Activated CD8-positive, alpha-beta memory T cell treated with anti-CD3 and anti-CD28 coated beads for 36 hours (primary cell): ENCODE data around the gene CHST13. TPM values are rescaled to one million over a fixed set of nuclear protein-coding genes. Genes with fewer than 3 reads are reported as not detected.

Experiments
- CTCF ChIA-PET: fragments of 350-600 bp; sonication (Branson Sonifier 250); formaldehyde crosslinking; loops from one replicate; lab custom pipeline; 2021; ENCODE audit warnings: antibody characterized with exemption; lab: Charles Lee
- POLR2A ChIA-PET: fragments of 350-600 bp; sonication (Branson Sonifier 250); formaldehyde crosslinking; loops from one replicate; lab custom pipeline; 2021; ENCODE audit warnings: antibody characterized with exemption; lab: Charles Lee
- total RNA-seq, 2 experiments: library from RNA; stranded (reverse); gene quantifications; one replicate each; pipeline ENCODE4 v1.2.3, GENCODE V29; 2021

CHST13 gene
- total RNA-seq, 2 experiments from 2014 or later: not detected

DNA sequence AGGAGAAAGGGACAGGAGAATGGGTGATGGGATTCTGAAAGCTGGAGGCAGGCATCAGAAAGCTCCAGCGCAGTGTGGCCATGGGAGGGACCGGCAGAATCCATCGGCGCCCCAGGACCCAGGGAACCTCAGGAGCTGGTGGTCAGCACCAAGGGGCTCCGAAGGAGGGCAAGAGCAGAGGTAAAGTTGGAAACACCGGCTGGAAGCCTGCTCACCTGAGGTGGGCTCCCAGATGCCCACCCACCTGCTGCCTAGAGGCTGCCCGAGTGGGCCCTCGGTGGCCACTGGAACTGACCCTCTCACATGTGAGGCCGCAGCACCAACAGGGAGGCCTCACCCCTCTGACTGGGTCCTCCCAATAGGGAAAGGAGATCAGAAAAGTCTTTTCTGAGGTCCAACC, 38.0 kb upstream of the CHST13 start:
- CTCF ChIA-PET: interaction anchor here (1.0 kb wide), 1 partner anchor 11 kb away, joined by 3 read pairs; no protein-coding TSS in a partner anchor
- POLR2A ChIA-PET: no interaction called here

DNA sequence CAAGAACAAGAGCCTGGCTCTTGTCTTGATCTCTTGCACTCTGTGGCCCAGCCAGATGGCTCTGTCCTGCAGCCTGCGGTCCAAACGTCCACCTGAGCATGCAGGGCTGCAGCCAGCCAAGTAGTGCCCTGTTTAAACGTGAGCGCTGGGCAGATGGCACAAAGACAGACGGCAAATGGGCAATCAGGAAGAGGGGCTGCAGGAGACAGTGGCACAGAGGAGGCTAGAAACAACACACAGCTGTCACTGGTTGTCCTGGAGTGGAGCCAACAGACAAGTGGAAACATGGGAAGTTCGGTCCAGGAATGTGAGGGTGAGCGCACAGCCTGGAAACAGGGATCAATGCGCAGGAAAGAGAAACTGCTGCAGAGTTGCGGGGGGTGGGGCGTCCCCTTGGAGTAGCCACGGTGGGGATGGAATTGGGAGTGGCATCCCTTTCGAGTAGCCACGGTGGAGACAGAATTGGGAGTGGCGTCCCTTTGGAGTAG, 37.6 kb upstream of the CHST13 start:
- POLR2A ChIA-PET: no interaction called here
- CTCF ChIA-PET: no interaction called here

DNA sequence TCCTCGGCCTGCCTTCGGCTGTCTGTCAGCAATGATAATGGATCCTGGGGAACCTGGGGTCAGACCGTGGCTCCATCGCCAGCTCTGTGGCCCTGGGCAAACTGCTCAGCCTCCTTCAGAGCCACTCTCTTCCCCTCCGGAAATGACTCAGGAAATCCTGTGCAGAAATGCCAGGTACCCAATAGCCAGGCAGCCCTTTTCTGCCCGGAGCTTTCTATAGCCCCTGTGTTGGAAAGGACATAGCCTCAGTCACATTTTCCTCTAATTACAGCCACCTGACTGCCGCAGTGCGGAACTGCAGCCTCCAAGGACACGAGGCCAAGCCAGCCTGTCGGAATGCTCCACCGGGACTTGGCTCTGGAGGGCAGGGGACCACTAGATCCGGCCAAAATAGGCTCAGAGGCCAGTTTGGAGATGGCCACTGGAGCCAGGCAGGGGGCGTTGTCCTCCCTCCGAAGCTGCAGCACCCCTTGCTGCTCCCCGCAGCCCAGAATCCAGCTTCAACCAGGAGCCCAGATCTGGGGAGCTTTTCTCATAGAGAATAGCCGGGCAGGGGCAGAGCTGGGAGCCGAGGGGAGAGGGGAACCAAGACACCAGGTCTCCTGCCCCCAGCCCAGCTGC, 36.7 kb upstream of the CHST13 start:
- POLR2A ChIA-PET: no interaction called here

DNA sequence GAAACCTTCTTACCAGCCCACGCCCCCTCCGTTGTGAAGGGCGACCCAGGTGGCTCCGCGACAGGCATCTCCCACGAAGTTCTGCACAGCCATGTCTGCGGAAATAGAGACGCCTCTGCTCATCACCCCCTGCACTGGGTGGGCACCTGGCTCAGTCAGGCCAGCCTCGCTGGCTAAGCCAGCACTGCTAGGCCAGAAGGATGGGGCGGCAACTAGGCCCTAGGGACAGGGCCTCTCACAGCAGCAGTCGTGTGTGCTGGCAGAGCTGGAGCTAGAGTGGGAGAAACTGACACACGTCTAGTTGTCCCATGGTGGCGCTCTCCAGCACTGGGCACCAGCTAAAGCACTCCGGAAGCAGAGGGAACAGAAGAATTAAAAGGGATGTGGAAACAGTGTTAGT, 35.8 kb upstream of the CHST13 start:
- ChIA-PET POLR2A (no interaction called here), CTCF (no interaction called here)

More for the DNA sequence above, 36.7 kb upstream of the CHST13 start:
- CTCF ChIA-PET: no interaction called here

GRCh38 chr3:126488886-126489569, 34.9 kb upstream of the CHST13 start:
- ChIA-PET CTCF (no interaction called here), POLR2A (no interaction called here)

DNA sequence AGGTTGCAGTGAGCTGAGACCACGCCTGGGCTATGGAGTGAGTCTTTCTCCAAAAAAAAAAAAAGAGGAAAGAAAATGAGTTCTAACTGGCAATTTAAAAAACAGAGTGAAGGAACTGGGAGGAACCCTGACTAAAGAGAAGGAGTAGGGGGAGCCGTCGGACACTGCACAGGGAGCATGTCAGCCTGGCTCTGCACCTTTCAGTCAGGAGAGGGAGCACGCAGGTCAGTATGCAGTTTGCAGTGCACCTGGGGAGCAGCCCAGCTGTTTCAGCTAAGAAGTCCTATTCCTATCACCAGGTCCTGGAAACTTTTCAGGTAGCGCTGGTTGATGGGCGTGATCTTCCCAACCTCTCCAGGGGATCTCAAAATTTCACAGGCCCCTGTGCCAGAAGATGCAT, 33.3 kb upstream of the CHST13 start:
- ChIA-PET POLR2A (no interaction called here), CTCF (no interaction called here)

DNA sequence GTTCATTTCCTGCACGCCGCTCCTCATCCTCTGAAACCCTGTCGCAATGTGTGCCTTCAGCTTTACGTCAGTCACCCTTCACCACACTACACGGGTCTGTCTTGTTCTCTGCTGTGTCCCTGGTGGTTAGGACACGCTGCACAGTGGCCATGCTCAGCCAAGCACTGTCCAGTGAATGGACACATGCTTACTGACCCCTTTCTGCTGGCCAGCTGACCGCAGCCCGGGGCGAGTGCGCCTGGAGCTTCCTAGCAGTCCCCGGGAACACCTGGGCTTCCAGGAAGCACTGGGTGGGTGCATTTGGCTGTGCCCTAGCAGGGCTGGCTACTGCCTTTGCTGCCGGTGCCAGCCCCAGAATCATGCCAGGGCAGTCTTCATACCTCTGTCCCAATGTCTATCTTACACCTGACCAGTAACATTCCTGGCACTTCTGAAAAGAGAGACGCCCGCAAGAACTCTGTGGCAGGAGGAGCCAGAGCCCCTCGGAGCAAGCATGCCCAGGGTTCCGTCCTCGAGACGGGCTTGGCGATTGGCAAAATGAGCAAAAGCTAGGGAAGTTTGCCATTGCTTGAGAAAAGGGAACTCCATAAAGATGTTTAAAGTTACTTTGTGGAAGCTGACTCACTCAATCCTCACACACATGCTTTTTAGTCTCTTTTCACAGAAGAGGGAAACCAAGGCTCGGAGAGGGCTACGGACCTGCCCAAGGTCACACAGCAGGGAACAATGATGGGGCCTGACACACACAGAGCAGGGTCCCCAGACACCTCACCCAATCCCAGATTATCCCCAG, 32.5 kb upstream of the CHST13 start:
- POLR2A ChIA-PET: no interaction called here
- CTCF ChIA-PET: no interaction called here

DNA sequence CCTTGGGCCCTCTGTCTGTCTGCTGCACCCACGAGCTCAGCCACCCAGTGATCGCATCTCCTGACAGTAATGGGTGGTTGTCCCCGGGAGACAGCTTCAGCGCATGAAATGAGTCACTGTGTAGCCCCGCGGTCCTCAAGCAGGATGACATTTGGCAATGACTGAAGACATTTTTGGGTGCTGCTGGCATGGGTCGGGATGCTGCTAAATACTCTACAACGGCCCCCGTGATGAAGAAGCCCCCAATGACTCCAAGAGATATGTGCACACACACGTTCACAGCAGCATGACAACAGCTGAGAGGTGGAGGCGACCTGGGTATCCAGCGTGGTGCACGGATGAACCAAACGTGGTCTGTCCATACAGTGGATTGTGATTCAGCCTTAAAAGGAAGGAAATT, 30.9 kb upstream of the CHST13 start:
- POLR2A ChIA-PET: no interaction called here
- CTCF ChIA-PET: no interaction called here

DNA sequence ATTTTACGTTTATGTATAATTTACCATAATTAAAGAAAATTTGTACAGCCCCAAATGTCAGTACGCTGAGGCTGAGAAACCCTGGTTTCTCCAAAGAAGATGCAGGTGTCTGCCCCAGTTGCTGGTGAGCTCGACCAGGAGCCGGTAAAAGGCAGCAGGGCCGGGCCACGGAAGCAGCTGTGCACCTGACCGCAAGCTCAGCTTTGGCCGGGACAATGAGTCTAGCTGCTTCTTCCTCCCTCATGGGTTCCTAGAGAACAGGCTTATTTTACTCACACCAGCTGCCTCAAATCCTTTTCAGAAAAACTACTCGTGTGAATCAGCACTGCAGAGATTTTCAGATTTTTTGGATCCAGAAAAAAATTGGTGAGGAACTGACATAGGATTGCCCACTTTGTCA, 30.2 kb upstream of the CHST13 start:
- ChIA-PET CTCF (no interaction called here), POLR2A (no interaction called here)

DNA sequence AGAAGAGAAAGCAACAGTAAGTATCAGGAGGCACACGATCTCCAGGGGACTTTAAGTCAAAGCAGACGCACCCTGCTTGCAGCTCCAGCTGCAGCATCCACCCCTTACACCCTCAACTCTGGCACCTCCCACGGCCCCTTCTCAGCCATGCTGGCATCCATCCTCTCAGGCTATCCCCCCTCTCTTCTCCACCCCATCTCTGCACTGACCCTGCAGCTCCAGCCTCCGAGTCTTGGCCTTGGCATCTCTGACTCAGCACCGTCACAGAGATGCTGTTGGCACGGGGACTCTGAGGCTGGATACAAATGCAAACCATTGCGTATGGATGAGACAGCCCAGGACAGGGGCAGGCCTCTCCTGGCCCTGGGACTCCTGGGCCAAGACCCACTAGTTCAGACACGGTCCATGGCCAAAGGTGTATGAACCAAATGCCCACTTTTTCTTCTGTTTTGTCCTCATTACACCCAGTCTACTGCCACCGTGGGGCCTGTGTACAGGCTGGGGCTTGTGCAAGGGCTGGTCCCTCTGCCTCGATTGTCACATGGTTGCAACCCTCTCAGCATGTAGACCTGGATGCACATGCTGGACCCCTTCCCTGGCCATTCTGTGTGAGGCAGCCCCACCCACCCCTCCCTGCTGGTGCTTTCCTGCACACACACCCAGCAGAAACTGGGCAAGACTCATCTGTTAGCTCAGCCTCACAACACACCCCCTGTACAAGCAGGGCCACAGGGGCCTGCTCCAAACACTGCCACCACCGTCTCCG, 29.6 kb upstream of the CHST13 start:
- POLR2A ChIA-PET: no interaction called here
- CTCF ChIA-PET: no interaction called here

- ChIA-PET POLR2A (no interaction called here), CTCF (no interaction called here)
Measured at GRCh38 chr3:126494970-126495230, 29.1 kb upstream of the CHST13 start.

GRCh38 chr3:126495786-126496185, 28.2 kb upstream of the CHST13 start:
- POLR2A ChIA-PET: no interaction called here
- CTCF ChIA-PET: no interaction called here

- CTCF ChIA-PET: interaction anchor here (0.9 kb wide), 1 partner anchor 12 kb away, joined by 3 read pairs; no protein-coding TSS in a partner anchor
- POLR2A ChIA-PET: no interaction called here
Measured at GRCh38 chr3:126496894-126497850, 26.8 kb upstream of the CHST13 start.

- ChIA-PET POLR2A (no interaction called here), CTCF (no interaction called here)
Measured at GRCh38 chr3:126497956-126498355, 26.0 kb upstream of the CHST13 start.

DNA sequence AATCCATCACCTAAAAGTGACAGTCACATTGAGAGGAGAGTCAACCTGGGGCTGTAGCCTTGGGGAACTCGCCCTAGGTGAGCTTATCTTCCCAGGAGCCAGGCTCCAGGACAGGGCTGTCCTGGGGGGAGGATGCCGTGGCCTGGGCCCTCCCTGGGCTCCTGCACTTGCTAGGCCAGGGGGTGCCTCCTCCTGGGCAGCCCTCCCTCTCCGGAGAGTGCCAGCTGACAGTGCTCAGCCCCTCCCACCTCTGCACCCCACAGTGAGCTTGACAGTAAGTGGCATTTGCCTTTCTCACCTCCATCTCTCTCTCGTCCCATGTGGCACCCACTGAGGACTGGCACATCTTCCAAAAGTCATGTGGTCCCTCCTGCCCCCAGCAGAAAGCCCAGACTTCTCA, 25.5 kb upstream of the CHST13 start:
- ChIA-PET POLR2A (no interaction called here), CTCF (no interaction called here)

DNA sequence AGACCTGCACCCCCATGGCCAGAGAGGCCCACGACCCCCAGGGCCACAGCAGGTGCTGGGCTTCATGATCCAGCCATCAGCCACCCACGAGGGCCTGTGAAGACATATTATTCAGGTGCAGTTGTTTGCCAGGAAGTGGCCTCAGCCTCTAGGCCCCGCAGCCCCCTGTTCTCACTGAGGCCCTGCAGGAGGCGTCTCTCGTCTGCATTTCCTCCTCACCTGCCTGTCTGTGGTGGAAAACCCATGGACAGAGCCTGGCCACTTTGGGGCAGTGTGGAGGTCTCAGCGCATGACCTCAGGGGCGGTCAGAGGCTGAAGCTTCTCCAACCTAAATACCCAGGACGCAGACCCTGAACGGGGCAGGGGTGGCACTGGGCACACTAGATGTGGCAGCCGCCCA, 25.0 kb upstream of the CHST13 start:
- ChIA-PET POLR2A (no interaction called here), CTCF (interaction anchor here (0.9 kb wide), 1 partner anchor 11 kb away, joined by 3 read pairs; no protein-coding TSS in a partner anchor)

DNA sequence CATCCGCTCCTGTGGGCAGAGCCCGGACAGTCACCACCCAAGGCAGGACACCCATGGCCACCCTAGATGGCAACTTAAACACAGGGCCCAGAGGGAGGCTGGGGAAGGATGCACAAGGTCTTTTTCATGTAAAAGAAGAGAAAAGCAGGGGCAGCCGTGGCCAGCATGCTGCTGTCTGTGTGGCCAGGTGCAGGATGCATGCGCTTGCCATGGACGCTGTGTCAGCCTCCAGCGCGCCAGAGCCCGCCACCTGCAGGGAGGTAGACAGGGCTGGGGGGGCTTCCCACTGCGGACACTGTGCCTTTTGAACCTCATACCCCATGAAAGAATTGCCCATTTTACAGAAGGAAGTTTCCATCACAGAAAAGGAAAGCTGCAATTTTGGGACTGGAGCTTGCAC, 24.6 kb upstream of the CHST13 start:
- CTCF ChIA-PET: interaction anchor here (0.9 kb wide), 1 partner anchor 10 kb away, joined by 3 read pairs; no protein-coding TSS in a partner anchor
- POLR2A ChIA-PET: no interaction called here

GRCh38 chr3:126500016-126500415, 23.9 kb upstream of the CHST13 start:
- ChIA-PET CTCF (interaction anchor here (0.9 kb wide), 1 partner anchor 10 kb away, joined by 3 read pairs; no protein-coding TSS in a partner anchor), POLR2A (no interaction called here)

- ChIA-PET POLR2A (no interaction called here), CTCF (no interaction called here)
Measured at GRCh38 chr3:126501054-126501453, 22.9 kb upstream of the CHST13 start.
